GM23338 (cell line): Measurements from ENCODE around the gene GSTT2B.
"Not testable (repeated sequence)": the region's sequence is repeated elsewhere in the genome, so short reads cannot be mapped to it uniquely, and the experiment has no call there.

Experiments
- CREB1 ChIP-seq: fragments of 250-450 bp; sonication (Bioruptor Pico); IDR thresholded peaks from 2 replicates; pipeline ENCODE4 v1.5.0; 2020; ENCODE audit warnings: low read depth, mild to moderate bottlenecking, moderate library complexity
- EZH2 ChIP-seq: fragments of 200-600 bp; sonication (generic); IDR thresholded peaks from one replicate; pipeline ENCODE4 v1.8.0; 2017; ENCODE audit warnings: antibody characterized with exemption, mild to moderate bottlenecking, low read depth; ENCODE audit not compliant: unreplicated experiment
- EZH2phosphoT487 ChIP-seq: fragments of 200-600 bp; sonication (generic); IDR thresholded peaks from one replicate; pipeline ENCODE4 v1.8.1; 2018; ENCODE audit warnings: antibody characterized with exemption; ENCODE audit not compliant: unreplicated experiment
- JUNB ChIP-seq: IDR thresholded peaks from one replicate; pipeline ENCODE4 v1.6.1; 2016; ENCODE audit warnings: antibody characterized with exemption; ENCODE audit not compliant: unreplicated experiment
- NANOG ChIP-seq: IDR thresholded peaks from 2 replicates; pipeline ENCODE4 v1.6.1; 2016; ENCODE audit warnings: antibody characterized with exemption, borderline replicate concordance
- POLR2AphosphoS5 ChIP-seq: IDR thresholded peaks from 2 replicates; pipeline ENCODE4 v1.6.1; 2016; ENCODE audit warnings: antibody characterized with exemption, low read depth
- REST ChIP-seq: IDR thresholded peaks from one replicate; pipeline ENCODE4 v1.6.1; 2018; ENCODE audit warnings: antibody characterized with exemption; ENCODE audit not compliant: unreplicated experiment
- STAT1 ChIP-seq: IDR thresholded peaks from one replicate; pipeline ENCODE4 v1.6.1; 2016; ENCODE audit warnings: antibody characterized with exemption; ENCODE audit not compliant: unreplicated experiment
- ZNF114 ChIP-seq: fragments of 250-450 bp; sonication (Bioruptor Pico); IDR thresholded peaks from 2 replicates; pipeline ENCODE4 v1.5.0; 2020; ENCODE audit warnings: mild to moderate bottlenecking, moderate library complexity
- TF ChIP-seq, protein P1 (sequence below), 2 experiments: fragments of 200-600 bp in 1 of 2; sonication (generic) in 1 of 2; conservative IDR thresholded peaks; 2 replicates each; pipeline versions ENCODE4 v1.5.1 to v1.6.1; 2016 to 2017; ENCODE audit warnings: antibody characterized with exemption in 2 of 2, low read depth in 2 of 2, mild to moderate bottlenecking in 2 of 2, moderate library complexity in 1 of 2
- TF ChIP-seq, protein P2 (sequence below): IDR thresholded peaks from 2 replicates; pipeline ENCODE4 v1.6.1; 2016; ENCODE audit warnings: antibody characterized with exemption

DNA sequence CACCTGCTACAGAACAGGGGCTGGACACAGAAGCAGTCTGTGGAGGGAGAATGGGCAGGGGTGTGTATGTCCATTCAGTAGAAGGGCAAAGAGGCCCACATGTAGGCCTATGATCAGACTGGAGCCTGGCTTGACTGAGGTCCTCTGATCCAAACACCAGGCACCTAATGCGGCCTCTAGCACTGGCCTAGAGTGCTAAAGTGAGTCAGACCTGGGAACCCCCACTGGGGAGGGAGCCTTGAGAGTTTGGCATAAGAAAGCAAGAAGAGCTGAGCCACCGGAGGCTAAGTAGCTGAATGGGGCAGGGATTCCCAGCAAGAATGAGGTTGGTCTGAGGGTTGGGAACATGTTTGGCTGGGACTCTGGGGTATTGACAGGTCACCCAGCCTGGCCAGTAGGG is 9.6 kb downstream of the GSTT2B start:
- not testable (repeated sequence) for TF ChIP-seq EZH2; POLR2AphosphoS5; EZH2phosphoT487; JUNB; CREB1 (CRISPR knock-in tag); REST; NANOG; ZNF114; STAT1
- TF ChIP-seq, protein P1, sequence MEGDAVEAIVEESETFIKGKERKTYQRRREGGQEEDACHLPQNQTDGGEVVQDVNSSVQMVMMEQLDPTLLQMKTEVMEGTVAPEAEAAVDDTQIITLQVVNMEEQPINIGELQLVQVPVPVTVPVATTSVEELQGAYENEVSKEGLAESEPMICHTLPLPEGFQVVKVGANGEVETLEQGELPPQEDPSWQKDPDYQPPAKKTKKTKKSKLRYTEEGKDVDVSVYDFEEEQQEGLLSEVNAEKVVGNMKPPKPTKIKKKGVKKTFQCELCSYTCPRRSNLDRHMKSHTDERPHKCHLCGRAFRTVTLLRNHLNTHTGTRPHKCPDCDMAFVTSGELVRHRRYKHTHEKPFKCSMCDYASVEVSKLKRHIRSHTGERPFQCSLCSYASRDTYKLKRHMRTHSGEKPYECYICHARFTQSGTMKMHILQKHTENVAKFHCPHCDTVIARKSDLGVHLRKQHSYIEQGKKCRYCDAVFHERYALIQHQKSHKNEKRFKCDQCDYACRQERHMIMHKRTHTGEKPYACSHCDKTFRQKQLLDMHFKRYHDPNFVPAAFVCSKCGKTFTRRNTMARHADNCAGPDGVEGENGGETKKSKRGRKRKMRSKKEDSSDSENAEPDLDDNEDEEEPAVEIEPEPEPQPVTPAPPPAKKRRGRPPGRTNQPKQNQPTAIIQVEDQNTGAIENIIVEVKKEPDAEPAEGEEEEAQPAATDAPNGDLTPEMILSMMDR (conservative IDR thresholded peaks at IDR 0.05; ENCODE audit: low read depth in 2 of 2): not testable (repeated sequence)
- TF ChIP-seq, protein P2, sequence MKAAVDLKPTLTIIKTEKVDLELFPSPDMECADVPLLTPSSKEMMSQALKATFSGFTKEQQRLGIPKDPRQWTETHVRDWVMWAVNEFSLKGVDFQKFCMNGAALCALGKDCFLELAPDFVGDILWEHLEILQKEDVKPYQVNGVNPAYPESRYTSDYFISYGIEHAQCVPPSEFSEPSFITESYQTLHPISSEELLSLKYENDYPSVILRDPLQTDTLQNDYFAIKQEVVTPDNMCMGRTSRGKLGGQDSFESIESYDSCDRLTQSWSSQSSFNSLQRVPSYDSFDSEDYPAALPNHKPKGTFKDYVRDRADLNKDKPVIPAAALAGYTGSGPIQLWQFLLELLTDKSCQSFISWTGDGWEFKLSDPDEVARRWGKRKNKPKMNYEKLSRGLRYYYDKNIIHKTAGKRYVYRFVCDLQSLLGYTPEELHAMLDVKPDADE: not testable (repeated sequence)
